Spleen (tissue), 7 donors: Measurements from ENCODE around the gene DLG2.

ENCODE experiments used
- CTCF ChIP-seq, 11 experiments: fragments of 200-600 bp in 7 of 11; fragments of 450-650 bp in 4 of 11; sonication (generic) in 4 of 11; IDR thresholded peaks in 8 of 11; conservative IDR thresholded peaks in 3 of 11; 1 replicate in 7 of 11; 2 replicates in 4 of 11; pipeline versions ENCODE4 v1.4.0 to v1.8.0; 2016 to 2021; ENCODE audit warnings: antibody characterized with exemption in 11 of 11, inconsistent platforms in 4 of 11, mild to moderate bottlenecking in 1 of 11
- POLR2A ChIP-seq, 3 donors: fragments of 450-650 bp; IDR thresholded peaks; one replicate each; pipeline ENCODE4 v1.5.1; 2017; ENCODE audit warnings: antibody characterized with exemption in 3 of 3, mild to moderate bottlenecking in 1 of 3
- POLR2AphosphoS5 ChIP-seq, 3 donors: sonication (generic); formaldehyde crosslinking; IDR thresholded peaks; one replicate each; pipeline ENCODE4 v1.5.1; 2017; ENCODE audit warnings: antibody characterized with exemption in 3 of 3
- donor health status: DM: no; HTN: no; CAD: no; lungs with moderate emphysema.
- donor health status: DM: no; HTN: no; CAD: no.
- donor health status: DM: no; HTN: no; CAD: no.

GRCh38 chr11:84526250-84526649 lies 1100.9 kb downstream of the DLG2 start:
- no peak for TF ChIP-seq CTCF (IDR thresholded peaks at IDR 0.05 in 8 of 11, conservative IDR thresholded peaks at IDR 0.05 in 3 of 11)
- no peak for TF ChIP-seq POLR2A (IDR thresholded peaks at IDR 0.05)
- no peak for TF ChIP-seq POLR2AphosphoS5 (IDR thresholded peaks at IDR 0.05)
